ENCODE results near the gene SLC17A5. TPM values are rescaled to one million over a fixed set of nuclear protein-coding genes. Genes with fewer than 3 reads are reported as not detected.

Gene SLC17A5
- total and polyA plus RNA-seq, 10 of the 15 experiments (the other 5 are each of a cell fraction or from before 2014, with no cell fraction given): 2.3 to 7.2 (median 5.0) TPM

DNA sequence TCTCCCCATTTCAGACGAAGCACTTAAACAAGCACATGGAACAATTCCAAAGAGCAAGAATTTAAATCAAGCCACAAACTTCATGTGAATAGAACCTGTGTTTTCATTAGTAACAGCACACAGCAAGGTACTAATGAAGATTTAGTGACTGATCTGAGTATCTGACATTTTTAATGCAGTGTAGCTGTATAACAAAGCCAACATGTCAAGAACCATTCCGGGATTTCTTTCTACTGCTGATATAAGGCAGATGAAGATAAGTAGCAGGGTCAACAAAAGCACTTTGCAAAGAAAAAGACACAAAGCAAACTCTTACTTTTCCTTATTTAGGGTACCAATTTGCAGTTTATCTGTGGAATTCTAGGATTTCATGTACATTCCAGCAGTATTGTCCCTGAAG is 11.3 kb downstream of the SLC17A5 start (continued):
- TF ChIP-seq, protein P1, sequence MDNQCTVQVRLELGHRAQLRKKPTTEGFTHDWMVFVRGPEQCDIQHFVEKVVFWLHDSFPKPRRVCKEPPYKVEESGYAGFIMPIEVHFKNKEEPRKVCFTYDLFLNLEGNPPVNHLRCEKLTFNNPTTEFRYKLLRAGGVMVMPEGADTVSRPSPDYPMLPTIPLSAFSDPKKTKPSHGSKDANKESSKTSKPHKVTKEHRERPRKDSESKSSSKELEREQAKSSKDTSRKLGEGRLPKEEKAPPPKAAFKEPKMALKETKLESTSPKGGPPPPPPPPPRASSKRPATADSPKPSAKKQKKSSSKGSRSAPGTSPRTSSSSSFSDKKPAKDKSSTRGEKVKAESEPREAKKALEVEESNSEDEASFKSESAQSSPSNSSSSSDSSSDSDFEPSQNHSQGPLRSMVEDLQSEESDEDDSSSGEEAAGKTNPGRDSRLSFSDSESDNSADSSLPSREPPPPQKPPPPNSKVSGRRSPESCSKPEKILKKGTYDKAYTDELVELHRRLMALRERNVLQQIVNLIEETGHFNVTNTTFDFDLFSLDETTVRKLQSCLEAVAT (IDR thresholded peaks at IDR 0.05): no peak
- TF ChIP-seq SP1 (IDR thresholded peaks at IDR 0.05; ENCODE audit: low read depth, low read length) (no peak), IRF4 (IDR thresholded peaks at IDR 0.05; ENCODE audit: low read depth, low read length) (no peak)

DNA sequence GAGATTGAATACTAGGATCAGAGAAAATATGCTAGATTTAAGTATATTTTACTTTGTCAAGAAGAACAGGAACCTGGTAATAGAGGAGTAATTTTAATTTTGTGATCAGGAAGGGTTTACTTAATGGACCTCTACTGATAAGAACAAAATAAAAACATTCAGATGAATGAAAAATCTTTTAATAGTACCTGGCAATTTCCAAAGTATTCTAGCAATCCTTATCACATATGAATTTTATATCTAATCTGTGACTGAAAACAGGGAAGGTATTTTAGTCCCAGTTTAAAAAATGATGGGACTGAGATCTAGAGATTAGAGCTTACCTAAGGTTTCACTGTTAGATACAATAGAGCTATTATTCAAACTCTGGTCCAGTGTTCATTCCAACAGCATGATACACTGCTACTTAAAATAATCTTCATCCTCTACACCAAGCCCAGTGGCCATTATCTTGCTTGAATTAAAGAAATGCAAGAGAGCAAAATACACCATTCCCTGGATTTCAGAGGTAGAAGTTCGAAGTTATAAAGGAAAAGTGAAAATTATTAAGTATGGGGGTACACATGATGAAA is 13.5 kb downstream of the SLC17A5 start:
- Histone ChIP-seq H3K9me3 (replicated peaks; ENCODE audit: control insufficient read depth, insufficient read depth, low read length) (no peaks in the 10 kb centered on the region), H3K9ac (ENCODE audit: control insufficient read depth, insufficient read depth, low read length) (no peak overlapping the region), H4K20me1 (ENCODE audit: control insufficient read depth, insufficient read depth) (no peaks in the 10 kb centered on the region), H3K27ac (ENCODE audit: control insufficient read depth, insufficient read depth) (no peak overlapping the region), H3K4me3 (no peak overlapping the region), H3K4me1 (ENCODE audit: control insufficient read depth, insufficient read depth, low read length) (no peaks in the 10 kb centered on the region), H3K4me2 (ENCODE audit: control insufficient read depth, insufficient read depth) (no peak overlapping the region), H2AFZ (ENCODE audit: control insufficient read depth, low read depth, low read length) (no peak overlapping the region), H3K36me3 (ENCODE audit: control insufficient read depth in 2 of 2, insufficient read depth in 2 of 2, low read length in 1 of 2) (no peaks in the 10 kb centered on the region; a peak in 1 of 4 replicates), H3K27me3 (replicated peaks in 1 of 2; ENCODE audit: control insufficient read depth in 2 of 2, insufficient read depth in 2 of 2, low read length in 1 of 2) (no peaks in the 10 kb centered on the region), H3K79me2 (ENCODE audit: control insufficient read depth, insufficient read depth, low read length) (no peaks in the 10 kb centered on the region)
- in situ Hi-C loops (cut with MboI): no loop called here
- SMC1A ChIA-PET (ENCODE audit: uncharacterized antibody, unreplicated experiment): no interaction called here
- intact Hi-C loops (cut with micrococcal nuclease; ENCODE audit: unreplicated experiment): no loop called here
- ATAC-seq (no peak), FAIRE-seq (no peak), DNase-seq (ENCODE audit: low read depth, low spot score) (no peak)
- 93% methylated on average over 1 of the region's 1 CpG for WGBS (ENCODE audit: insufficient coverage, insufficient replicate concordance, low lambda C conversion rate, missing lambda C conversion rate)
- CTCF ChIA-PET: interaction anchor here (1.6 kb wide), 1 partner anchor 28 kb away, joined by 3 read pairs; no protein-coding TSS in a partner anchor
- POLR2A ChIA-PET: no interaction called here
- RAD21 ChIA-PET (ENCODE audit: unreplicated experiment): no interaction called here
- BruUV-seq (replicated peaks): no TSS peak
- TF ChIP-seq, protein P2, sequence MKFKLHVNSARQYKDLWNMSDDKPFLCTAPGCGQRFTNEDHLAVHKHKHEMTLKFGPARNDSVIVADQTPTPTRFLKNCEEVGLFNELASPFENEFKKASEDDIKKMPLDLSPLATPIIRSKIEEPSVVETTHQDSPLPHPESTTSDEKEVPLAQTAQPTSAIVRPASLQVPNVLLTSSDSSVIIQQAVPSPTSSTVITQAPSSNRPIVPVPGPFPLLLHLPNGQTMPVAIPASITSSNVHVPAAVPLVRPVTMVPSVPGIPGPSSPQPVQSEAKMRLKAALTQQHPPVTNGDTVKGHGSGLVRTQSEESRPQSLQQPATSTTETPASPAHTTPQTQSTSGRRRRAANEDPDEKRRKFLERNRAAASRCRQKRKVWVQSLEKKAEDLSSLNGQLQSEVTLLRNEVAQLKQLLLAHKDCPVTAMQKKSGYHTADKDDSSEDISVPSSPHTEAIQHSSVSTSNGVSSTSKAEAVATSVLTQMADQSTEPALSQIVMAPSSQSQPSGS (IDR thresholded peaks at IDR 0.05; ENCODE audit: low read length): no peak
- TF ChIP-seq NR2C1 (IDR thresholded peaks at IDR 0.05) (no peak), POLR2AphosphoS5 (IDR thresholded peaks at IDR 0.05; ENCODE audit: low read length) (no peak), ASH2L (IDR thresholded peaks at IDR 0.05; ENCODE audit: borderline replicate concordance, low read depth) (no peak), RELA (IDR thresholded peaks at IDR 0.05; ENCODE audit: borderline replicate concordance, partially characterized antibody) (no peak), KDM1A (IDR thresholded peaks at IDR 0.05; ENCODE audit: borderline replicate concordance) (no peak), JUNB (IDR thresholded peaks at IDR 0.05) (no peak), SMAD5 (IDR thresholded peaks at IDR 0.05; ENCODE audit: low read depth) (no peak), MYB (IDR thresholded peaks at IDR 0.05; ENCODE audit: borderline replicate concordance, low read depth, low read length) (no peak), HDAC2 (IDR thresholded peaks at IDR 0.05) (no peak), PAX8 (IDR thresholded peaks at IDR 0.05) (no peak), RCOR1 (conservative IDR thresholded peaks at IDR 0.05; ENCODE audit: low read depth, low read length) (no peak), PAX5 (IDR thresholded peaks at IDR 0.05; ENCODE audit: borderline replicate concordance, low read depth, low read length) (no peak)
- TF ChIP-seq, protein P3, sequence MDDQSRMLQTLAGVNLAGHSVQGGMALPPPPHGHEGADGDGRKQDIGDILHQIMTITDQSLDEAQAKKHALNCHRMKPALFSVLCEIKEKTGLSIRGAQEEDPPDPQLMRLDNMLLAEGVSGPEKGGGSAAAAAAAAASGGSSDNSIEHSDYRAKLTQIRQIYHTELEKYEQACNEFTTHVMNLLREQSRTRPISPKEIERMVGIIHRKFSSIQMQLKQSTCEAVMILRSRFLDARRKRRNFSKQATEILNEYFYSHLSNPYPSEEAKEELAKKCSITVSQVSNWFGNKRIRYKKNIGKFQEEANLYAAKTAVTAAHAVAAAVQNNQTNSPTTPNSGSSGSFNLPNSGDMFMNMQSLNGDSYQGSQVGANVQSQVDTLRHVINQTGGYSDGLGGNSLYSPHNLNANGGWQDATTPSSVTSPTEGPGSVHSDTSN (IDR thresholded peaks at IDR 0.05; ENCODE audit: insufficient replicate concordance, low read depth, low read length): no peak
- TF ChIP-seq, protein P4, sequence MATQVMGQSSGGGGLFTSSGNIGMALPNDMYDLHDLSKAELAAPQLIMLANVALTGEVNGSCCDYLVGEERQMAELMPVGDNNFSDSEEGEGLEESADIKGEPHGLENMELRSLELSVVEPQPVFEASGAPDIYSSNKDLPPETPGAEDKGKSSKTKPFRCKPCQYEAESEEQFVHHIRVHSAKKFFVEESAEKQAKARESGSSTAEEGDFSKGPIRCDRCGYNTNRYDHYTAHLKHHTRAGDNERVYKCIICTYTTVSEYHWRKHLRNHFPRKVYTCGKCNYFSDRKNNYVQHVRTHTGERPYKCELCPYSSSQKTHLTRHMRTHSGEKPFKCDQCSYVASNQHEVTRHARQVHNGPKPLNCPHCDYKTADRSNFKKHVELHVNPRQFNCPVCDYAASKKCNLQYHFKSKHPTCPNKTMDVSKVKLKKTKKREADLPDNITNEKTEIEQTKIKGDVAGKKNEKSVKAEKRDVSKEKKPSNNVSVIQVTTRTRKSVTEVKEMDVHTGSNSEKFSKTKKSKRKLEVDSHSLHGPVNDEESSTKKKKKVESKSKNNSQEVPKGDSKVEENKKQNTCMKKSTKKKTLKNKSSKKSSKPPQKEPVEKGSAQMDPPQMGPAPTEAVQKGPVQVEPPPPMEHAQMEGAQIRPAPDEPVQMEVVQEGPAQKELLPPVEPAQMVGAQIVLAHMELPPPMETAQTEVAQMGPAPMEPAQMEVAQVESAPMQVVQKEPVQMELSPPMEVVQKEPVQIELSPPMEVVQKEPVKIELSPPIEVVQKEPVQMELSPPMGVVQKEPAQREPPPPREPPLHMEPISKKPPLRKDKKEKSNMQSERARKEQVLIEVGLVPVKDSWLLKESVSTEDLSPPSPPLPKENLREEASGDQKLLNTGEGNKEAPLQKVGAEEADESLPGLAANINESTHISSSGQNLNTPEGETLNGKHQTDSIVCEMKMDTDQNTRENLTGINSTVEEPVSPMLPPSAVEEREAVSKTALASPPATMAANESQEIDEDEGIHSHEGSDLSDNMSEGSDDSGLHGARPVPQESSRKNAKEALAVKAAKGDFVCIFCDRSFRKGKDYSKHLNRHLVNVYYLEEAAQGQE (IDR thresholded peaks at IDR 0.05; ENCODE audit: low read depth, low read length): no peak
